ENCODE data around the gene NRBF2.
A peak's percentile ranks its signal among the peaks of the same experiment; 100 is the strongest.

GRCh38 chr10:63083904-63084689, 49.0 kb upstream of the NRBF2 start:
- TF ChIP-seq CTCF (IDR thresholded peaks at IDR 0.05) (peak; percentile 75), RFX5 (IDR thresholded peaks at IDR 0.05) (no peak), CBX2 (IDR thresholded peaks at IDR 0.05; ENCODE audit: borderline replicate concordance, low read depth) (no peak), RAD21 (conservative IDR thresholded peaks at IDR 0.05 in 1 of 2, IDR thresholded peaks at IDR 0.05 in 1 of 2) (peak; percentile 83 to 85), MAX (IDR thresholded peaks at IDR 0.05) (no peak), REST (IDR thresholded peaks at IDR 0.05) (no peak), PBX3 (IDR thresholded peaks at IDR 0.05) (no peak), ZFP36 (IDR thresholded peaks at IDR 0.05; ENCODE audit: borderline replicate concordance, partially characterized antibody) (no peak), CEBPB (IDR thresholded peaks at IDR 0.05) (no peak), KDM5A (IDR thresholded peaks at IDR 0.05) (no peak)
